Measurements from ENCODE around the gene DHRSX.
"Not testable (repeated sequence)": the region's sequence is repeated elsewhere in the genome, so short reads cannot be mapped to it uniquely, and the experiment has no call there.

Gene DHRSX

DNA sequence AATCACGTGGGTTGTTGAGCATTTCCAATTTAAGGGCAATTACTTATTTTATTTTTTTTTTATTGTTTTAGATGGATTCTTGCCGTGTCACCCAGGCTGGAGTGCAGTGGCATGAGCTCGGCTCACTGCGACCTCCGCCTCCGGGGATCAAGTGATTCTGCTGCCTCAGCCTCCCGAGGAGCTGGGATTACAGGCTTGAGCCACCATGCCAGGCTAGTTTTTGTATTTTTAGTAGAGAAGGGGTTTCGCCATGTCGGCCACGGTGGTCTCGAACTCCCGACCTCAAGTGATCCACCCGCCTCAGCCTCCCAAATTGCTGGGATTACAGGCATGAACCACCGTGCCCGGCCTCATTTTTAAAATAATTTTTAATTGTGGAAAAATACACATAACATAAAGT lies 111.0 kb downstream of the DHRSX start:
- H3K27me3 Mint-ChIP-seq (ENCODE audit: low read depth); H3K4me1 Mint-ChIP-seq (ENCODE audit: low read depth); H3K27ac Mint-ChIP-seq; H3K4me3 Mint-ChIP-seq: not testable (repeated sequence)
- peaks cover 18% of the 10 kb centered on the region for H3K36me3 Mint-ChIP-seq (ENCODE audit: low read depth)
- peaks cover 17% of the 10 kb centered on the region for H3K9me3 Mint-ChIP-seq

DNA sequence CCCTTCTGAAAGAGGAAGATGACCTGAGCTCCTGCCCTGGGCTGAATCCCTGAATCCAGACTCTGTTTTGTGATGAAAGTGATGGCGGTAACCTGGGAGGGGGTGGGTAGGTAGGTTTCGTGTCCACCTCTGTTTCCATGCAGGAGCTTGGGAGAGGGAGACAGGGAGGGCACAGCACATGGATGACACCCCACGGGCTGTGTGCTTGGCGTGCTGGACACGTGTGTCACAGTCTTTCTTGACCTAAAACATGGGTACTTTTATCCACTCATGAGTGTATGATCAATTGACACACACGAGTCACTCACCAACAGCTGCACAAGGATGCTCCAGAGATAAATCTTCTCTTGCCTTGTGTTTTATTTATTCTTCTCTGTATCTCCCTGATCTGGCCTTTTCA lies 111.5 kb downstream of the DHRSX start:
- H3K4me1 Mint-ChIP-seq (ENCODE audit: low read depth), result peaks cover 1% of the 10 kb centered on the region
- H3K9me3 Mint-ChIP-seq, result peaks cover 17% of the 10 kb centered on the region
- H3K27me3 Mint-ChIP-seq (ENCODE audit: low read depth), result no peaks in the 10 kb centered on the region
- no peak overlapping the region for H3K27ac Mint-ChIP-seq
- peaks cover 18% of the 10 kb centered on the region for H3K36me3 Mint-ChIP-seq (ENCODE audit: low read depth)
- no peak overlapping the region for H3K4me3 Mint-ChIP-seq

DNA sequence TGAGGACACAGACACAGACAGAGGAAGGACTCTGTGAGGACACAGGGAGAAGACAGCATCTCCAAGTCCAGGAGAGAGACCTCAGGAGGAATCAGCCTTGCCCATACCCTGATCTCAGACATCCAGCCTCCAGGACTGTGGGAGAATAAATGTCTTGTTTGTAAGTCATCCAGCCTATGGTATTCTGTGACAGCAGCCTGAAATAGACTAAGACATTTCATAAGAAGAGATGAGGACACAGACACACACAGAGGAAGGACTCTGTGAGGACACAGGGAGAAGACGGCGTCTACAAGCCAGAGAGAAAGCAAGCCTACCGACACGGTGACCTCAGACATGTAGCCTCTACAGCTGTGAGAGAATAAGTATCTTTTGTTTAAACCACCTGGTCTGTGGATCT lies 112.1 kb downstream of the DHRSX start:
- peaks cover 18% of the 10 kb centered on the region for H3K36me3 Mint-ChIP-seq (ENCODE audit: low read depth)
- H3K9me3 Mint-ChIP-seq, result peaks cover 17% of the 10 kb centered on the region
- H3K27me3 Mint-ChIP-seq (ENCODE audit: low read depth), result no peaks in the 10 kb centered on the region
- peak overlapping the region; percentile 39 for H3K27ac Mint-ChIP-seq
- peaks cover 1% of the 10 kb centered on the region for H3K4me1 Mint-ChIP-seq (ENCODE audit: low read depth)
- H3K4me3 Mint-ChIP-seq, result no peak overlapping the region

DNA sequence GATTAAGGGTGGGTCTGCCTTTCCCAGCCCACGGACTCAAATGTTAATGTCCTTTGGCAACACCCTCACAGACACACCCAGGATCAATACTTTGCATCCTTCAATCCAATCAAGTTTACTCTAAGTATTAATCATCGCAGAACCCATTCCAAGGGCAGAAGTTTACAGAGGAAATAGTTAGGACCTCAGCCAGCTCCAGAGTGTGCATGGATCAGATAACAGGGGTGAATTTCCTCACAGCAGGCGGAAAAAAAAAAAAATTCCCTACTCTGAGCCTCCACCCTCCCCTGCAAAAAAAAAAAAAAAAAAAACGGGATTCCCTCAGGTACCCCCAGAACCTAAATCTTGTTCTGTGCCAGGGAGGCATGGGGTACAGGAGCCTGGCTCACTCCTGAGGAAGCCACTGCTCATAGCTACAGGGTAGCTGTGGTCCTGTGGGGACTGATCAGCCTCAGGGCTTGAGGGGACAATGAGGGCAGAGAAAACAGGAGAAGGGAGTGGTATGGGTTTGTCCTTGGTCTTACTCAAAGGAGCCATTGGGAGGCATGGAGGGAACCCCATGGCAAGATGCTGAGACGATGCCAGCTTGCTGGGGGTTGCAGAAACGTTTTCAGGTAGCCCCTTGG lies 113.0 kb downstream of the DHRSX start:
- no peak overlapping the region for H3K27ac Mint-ChIP-seq
- no peak overlapping the region for H3K4me3 Mint-ChIP-seq
- peaks cover 1% of the 10 kb centered on the region for H3K4me1 Mint-ChIP-seq (ENCODE audit: low read depth)
- peaks cover 17% of the 10 kb centered on the region for H3K9me3 Mint-ChIP-seq
- peaks cover 18% of the 10 kb centered on the region for H3K36me3 Mint-ChIP-seq (ENCODE audit: low read depth)
- no peaks in the 10 kb centered on the region for H3K27me3 Mint-ChIP-seq (ENCODE audit: low read depth)

DNA sequence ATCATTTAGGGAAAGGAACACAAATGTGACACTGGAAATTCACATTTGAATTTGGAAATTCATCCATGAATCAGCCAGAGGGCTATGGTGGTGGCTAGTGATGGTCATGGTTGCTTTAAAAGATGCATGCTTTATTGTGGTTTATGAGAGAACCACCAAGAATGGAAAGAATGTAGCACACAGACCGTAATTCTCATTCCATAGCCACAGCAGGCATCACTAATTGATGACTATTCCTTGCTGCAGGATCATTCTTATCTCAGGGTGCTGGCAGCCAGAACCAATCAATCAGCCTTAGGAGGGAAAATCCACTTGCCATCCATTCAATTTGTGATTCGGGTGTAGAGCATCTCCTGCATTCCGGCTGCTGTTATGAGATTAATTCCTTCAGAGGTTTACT lies 115.6 kb downstream of the DHRSX start:
- Mint-ChIP-seq H3K4me3 (no peak overlapping the region), H3K9me3 (peaks cover under 1% of the 10 kb centered on the region), H3K36me3 (ENCODE audit: low read depth) (peaks cover 4% of the 10 kb centered on the region), H3K4me1 (ENCODE audit: low read depth) (peaks cover 1% of the 10 kb centered on the region), H3K27ac (no peak overlapping the region), H3K27me3 (ENCODE audit: low read depth) (no peaks in the 10 kb centered on the region)

DNA sequence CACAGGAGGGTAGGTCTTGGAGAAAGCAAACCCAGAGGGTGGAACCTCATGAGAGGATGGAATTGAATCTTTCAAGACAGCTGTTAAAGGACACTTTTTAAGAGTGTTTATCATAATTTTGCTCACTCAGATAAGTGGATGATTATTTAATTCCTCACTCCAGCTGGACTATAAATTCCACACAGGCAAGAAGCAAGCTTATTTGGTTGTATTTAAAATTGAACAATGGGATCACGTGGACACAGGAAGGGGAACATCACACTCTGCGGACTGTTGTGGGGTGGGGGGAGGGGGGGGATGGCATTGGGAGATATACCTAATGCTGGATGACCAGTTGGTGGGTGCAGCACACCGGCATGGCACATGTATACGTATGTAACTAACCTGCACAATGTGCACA lies 116.3 kb downstream of the DHRSX start:
- peaks cover 1% of the 10 kb centered on the region for H3K4me1 Mint-ChIP-seq (ENCODE audit: low read depth)
- peaks cover 4% of the 10 kb centered on the region for H3K36me3 Mint-ChIP-seq (ENCODE audit: low read depth)
- H3K9me3 Mint-ChIP-seq, result no peaks in the 10 kb centered on the region
- no peak overlapping the region for H3K27ac Mint-ChIP-seq
- H3K27me3 Mint-ChIP-seq (ENCODE audit: low read depth), result no peaks in the 10 kb centered on the region
- no peak overlapping the region for H3K4me3 Mint-ChIP-seq

DNA sequence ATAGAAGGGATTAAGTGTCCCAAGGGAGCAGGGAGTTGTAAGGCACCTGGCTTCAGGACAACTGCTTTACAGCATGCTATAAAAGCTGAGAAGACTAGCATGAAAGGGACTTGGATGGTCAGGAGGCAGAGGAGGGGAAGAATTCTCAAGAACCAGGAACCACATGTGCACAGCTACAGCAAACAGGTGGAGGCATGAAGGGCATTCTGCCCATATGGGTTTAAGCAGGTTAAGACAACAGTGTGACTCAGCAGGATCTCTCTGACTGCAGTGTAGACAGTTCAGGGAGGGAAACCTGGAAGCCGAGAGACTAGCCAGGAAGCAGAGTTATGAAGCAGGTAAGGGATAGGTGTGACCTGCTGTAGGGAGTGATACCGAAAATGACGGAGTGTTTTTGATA lies 117.0 kb downstream of the DHRSX start:
- no peak overlapping the region for H3K4me3 Mint-ChIP-seq
- peaks cover 5% of the 10 kb centered on the region for H3K36me3 Mint-ChIP-seq (ENCODE audit: low read depth)
- no peaks in the 10 kb centered on the region for H3K27me3 Mint-ChIP-seq (ENCODE audit: low read depth)
- H3K27ac Mint-ChIP-seq, result no peak overlapping the region
- H3K4me1 Mint-ChIP-seq (ENCODE audit: low read depth), result peaks cover under 1% of the 10 kb centered on the region
- H3K9me3 Mint-ChIP-seq, result no peaks in the 10 kb centered on the region

DNA sequence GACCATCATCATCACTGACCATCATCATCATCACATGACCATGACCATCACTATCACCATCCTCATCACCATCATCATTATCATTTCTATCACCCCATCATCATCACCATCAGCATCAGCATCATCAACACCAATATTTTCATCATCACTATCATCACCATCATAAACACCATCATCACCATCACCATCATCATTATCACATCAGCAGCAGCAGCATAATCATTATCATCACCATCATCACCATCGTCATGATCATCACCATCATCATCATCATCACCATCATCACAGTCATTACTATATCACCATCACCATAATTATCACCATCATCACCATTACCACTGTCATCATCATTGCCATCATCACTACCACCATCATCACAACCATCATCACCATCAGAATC lies 117.6 kb downstream of the DHRSX start:
- Mint-ChIP-seq H3K27ac (no peak overlapping the region), H3K4me3 (no peak overlapping the region), H3K27me3 (ENCODE audit: low read depth) (no peaks in the 10 kb centered on the region), H3K4me1 (ENCODE audit: low read depth) (no peaks in the 10 kb centered on the region), H3K9me3 (no peaks in the 10 kb centered on the region), H3K36me3 (ENCODE audit: low read depth) (peaks cover 1% of the 10 kb centered on the region)

DNA sequence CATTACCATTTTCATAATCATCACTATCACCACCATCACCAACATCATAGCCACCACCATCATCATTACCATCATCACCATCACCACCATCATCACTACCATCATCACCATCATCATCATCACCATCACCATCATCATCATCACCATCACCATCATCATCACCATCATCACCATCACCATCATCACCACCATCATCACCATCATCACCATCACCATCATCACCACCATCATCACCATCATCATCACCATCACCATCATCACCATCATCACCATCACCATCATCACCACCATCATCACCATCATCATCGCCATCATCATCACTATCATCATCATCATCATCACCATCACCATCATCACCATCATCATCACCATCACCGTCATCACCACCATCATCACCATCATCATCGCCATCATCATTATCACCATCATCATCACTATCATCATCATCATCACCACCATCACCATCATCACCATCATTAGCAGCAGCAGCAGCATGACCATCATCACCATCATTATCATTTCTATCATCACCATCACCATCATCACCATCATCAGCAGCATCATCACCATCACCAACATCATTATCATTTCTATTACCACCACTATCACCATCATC lies 118.2 kb downstream of the DHRSX start:
- H3K4me1 Mint-ChIP-seq (ENCODE audit: low read depth); H3K4me3 Mint-ChIP-seq; H3K27ac Mint-ChIP-seq; H3K27me3 Mint-ChIP-seq (ENCODE audit: low read depth); H3K9me3 Mint-ChIP-seq; H3K36me3 Mint-ChIP-seq (ENCODE audit: low read depth): not testable (repeated sequence)

DNA sequence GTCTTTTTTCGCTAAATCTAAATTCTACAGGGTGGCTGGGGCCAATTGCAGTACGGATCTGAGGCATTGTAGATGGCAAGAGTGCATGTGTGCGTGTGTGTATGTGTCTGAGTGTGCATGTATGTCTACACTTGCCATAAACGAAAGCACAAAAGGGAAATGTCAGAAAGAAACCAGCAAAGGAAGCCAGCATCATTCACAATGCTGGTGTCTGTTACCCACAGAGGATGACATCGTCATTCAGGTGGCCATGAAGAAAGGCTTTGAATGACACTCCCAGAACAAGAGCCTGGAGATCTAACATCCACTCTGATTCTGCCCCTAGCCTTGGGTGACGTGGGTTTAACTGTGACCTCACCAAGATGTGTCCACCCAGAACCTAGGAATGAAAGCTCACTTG lies 124.6 kb downstream of the DHRSX start:
- H3K4me1 Mint-ChIP-seq (ENCODE audit: low read depth), result peaks cover 4% of the 10 kb centered on the region
- no peaks in the 10 kb centered on the region for H3K27me3 Mint-ChIP-seq (ENCODE audit: low read depth)
- no peak overlapping the region for H3K4me3 Mint-ChIP-seq
- peaks cover 13% of the 10 kb centered on the region for H3K36me3 Mint-ChIP-seq (ENCODE audit: low read depth)
- H3K9me3 Mint-ChIP-seq, result peaks cover 3% of the 10 kb centered on the region
- no peak overlapping the region for H3K27ac Mint-ChIP-seq

DNA sequence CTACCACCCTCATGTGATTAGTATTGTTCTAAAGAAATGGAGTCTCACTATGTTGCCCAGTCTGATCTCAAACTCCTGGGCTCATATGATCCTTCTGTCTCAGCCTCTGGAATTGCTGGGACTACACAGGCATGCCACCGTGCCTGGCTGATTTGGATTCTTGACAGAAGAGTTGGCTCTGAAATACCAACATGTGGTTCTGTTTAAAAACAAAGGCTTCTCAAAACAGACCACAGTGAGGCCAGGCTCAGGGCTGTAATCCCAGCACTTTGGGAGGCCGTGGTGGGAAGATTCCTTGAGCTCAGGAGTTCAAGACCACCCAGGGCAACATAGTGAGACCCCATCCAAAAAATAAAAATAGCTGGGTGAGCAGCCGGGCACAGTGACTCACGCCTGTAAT lies 126.7 kb downstream of the DHRSX start:
- H3K27me3 Mint-ChIP-seq (ENCODE audit: low read depth), result no peaks in the 10 kb centered on the region
- no peak overlapping the region for H3K27ac Mint-ChIP-seq
- H3K4me3 Mint-ChIP-seq, result no peak overlapping the region
- H3K9me3 Mint-ChIP-seq, result peaks cover 6% of the 10 kb centered on the region
- H3K4me1 Mint-ChIP-seq (ENCODE audit: low read depth), result peaks cover 4% of the 10 kb centered on the region
- peaks cover 17% of the 10 kb centered on the region for H3K36me3 Mint-ChIP-seq (ENCODE audit: low read depth)

DNA sequence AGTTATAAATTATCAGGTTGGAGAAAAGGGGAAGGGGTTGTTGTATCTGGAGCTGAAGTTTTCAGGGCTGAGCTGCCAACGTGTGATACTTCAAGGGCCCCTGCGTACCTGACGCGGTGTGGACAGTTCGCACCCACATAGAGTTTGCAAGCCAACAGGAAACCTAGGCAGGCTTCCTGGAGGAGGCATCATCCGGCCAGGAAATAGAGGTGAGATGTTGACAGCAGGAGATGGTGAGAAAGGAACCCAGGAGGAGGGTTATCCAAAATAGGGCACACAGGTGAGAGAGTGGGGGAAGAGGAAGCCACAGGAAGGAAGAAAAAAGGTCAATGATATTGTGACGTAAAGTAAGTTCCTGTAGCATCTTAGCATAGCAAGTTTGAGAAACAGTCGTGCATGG lies 127.2 kb downstream of the DHRSX start:
- Mint-ChIP-seq H3K27me3 (ENCODE audit: low read depth) (no peaks in the 10 kb centered on the region), H3K36me3 (ENCODE audit: low read depth) (peaks cover 16% of the 10 kb centered on the region), H3K27ac (no peak overlapping the region), H3K9me3 (peaks cover 6% of the 10 kb centered on the region), H3K4me1 (ENCODE audit: low read depth) (peaks cover 4% of the 10 kb centered on the region), H3K4me3 (no peak overlapping the region)

DNA sequence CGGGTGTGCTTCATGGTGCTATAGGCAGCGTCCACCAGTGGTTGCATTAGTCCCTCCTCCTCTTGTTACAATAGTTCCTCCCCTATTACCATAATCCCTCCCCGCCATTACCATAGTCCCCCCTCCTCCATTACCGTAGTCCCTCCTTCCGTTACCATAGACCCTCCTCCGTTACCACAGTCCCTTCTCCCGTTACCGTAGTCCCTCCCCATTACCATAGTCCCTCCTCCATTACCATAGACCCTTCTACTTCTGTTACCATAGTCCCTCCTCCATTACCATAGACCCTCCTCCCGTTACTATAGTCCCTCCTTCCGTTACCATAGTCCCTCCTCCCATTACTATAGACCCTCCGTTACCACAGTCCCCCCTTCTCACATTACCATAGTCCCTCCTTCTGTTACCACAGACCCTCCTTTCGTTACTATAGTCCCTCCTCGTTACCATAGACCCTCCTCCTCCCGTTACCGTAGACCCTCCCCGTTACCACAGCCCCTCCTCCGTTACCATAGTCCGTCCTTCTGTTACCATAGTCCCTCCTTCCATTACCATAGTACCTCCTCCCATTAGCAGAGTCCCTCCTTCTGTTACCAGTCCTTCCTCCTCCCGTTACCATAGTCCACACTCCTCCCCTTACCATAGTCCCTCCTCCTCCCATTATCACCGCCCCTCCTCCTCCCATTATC lies 129.6 kb downstream of the DHRSX start:
- Mint-ChIP-seq H3K36me3 (ENCODE audit: low read depth) (peaks cover 16% of the 10 kb centered on the region), H3K9me3 (peaks cover 6% of the 10 kb centered on the region), H3K27ac (no peak overlapping the region), H3K4me1 (ENCODE audit: low read depth) (peaks cover 4% of the 10 kb centered on the region), H3K27me3 (ENCODE audit: low read depth) (no peaks in the 10 kb centered on the region), H3K4me3 (no peak overlapping the region)

DNA sequence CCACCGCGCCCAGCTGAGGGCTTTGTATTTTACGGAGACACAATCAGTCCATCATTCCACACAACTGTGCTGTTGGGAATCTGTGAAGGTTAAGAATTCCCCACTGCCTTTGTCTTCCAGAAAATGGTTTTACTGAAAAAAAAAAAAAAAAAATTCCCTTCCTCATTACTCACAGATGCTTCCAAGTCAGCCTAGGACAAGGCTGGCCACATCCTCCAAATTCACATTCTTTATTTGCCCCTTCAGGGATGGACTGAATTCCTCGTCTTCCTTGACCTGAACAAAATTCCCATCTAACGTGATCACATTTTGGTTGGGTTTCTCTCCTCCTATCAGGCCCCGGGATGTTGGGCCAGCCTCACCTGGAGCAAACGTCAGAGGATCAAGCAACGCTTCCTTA lies 130.3 kb downstream of the DHRSX start:
- Mint-ChIP-seq H3K36me3 (ENCODE audit: low read depth) (peaks cover 16% of the 10 kb centered on the region), H3K9me3 (peaks cover 6% of the 10 kb centered on the region), H3K27me3 (ENCODE audit: low read depth) (no peaks in the 10 kb centered on the region), H3K4me3 (no peak overlapping the region), H3K27ac (no peak overlapping the region), H3K4me1 (ENCODE audit: low read depth) (peaks cover 4% of the 10 kb centered on the region)

DNA sequence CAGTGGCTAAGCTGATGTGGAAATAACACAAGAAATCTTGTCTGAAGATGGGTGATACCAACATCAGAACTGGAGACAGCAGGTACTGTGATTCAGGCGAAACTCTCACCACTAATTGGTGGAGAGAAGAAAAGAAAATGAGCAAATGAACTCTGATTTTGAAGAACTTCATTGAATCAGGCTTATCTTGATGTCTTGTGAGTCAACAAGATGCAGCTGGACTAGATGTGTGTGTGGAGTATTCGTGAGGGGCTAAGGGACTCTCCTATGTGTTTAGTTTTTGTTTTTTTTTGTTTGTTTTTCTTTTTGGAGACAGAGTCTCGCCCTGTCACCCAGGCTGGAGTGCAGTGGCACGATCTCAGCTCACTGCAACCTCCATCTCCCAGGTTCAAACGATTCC lies 131.6 kb downstream of the DHRSX start:
- peaks cover 4% of the 10 kb centered on the region for H3K4me1 Mint-ChIP-seq (ENCODE audit: low read depth)
- no peak overlapping the region for H3K4me3 Mint-ChIP-seq
- peaks cover 16% of the 10 kb centered on the region for H3K36me3 Mint-ChIP-seq (ENCODE audit: low read depth)
- no peaks in the 10 kb centered on the region for H3K27me3 Mint-ChIP-seq (ENCODE audit: low read depth)
- H3K27ac Mint-ChIP-seq, result no peak overlapping the region
- peaks cover 14% of the 10 kb centered on the region for H3K9me3 Mint-ChIP-seq
